Stimulated activated CD4-positive, alpha-beta T cell treated with anti-CD3 and anti-CD28 coated beads, Interleukin-2, amount 100 ng/mL, for 48 hours (primary cell): ENCODE measurements around the gene AHNAK.

Experiments
- DNase-seq, 2 donors: peaks; one replicate each; pipeline ENCODE4 v3.0.0-alpha.2; 2020

Gene AHNAK

DNA sequence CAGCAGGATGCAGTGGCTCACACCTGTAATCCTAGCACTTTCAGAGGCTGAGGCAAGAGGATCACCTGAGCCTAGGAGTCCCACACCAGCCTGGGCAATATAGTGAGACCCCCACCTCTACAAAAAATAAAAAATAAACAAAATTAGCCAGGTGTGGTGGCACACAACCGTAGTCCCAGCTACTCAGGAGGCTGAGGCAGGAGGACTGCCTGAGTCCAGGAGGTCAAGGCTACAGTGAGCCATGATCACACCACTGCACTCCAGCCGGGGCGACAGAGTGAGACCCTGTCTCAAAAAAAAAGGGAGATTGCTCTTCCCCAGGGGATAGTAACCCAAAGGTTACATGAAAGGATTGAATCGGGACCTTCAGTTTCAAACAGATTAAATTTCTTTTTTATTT is 54.0 kb downstream of the AHNAK start:
- no peak for DNase-seq

DNA sequence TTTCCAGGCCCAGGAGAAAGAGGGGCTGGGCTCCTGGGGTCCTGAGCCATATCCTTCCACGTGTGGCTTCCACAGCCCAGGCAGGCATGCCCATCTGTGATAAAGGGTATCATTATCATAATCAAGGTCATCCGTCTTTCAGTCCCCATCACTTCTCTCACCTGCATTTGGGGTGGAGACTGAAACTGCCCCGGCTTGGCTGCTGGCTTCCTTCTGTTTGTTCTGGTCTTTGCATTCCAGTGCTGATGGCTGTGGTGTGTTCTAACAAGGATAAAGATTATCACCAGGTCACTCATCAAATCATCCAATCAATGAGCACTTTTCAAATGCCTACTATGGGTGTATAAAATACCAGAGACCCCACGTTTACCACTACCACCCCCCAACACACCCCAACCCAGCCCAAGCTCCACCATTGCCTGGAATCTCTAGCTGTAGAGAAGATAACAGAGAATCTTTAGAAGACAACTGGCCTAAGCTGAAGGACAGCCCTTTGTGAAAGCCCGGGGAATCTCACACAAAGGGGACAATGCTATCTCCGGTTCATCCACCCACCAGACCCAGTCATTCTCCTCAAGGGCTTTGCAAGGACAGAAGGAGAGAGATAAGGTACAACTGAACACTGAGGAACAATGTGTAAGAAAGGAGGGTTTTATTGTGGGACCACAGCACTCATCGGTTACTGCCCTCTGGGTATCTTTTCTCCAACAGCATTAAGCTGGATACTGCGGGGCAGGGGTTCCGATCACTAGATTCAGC is 54.9 kb downstream of the AHNAK start:
- DNase-seq, result no peak

DNA sequence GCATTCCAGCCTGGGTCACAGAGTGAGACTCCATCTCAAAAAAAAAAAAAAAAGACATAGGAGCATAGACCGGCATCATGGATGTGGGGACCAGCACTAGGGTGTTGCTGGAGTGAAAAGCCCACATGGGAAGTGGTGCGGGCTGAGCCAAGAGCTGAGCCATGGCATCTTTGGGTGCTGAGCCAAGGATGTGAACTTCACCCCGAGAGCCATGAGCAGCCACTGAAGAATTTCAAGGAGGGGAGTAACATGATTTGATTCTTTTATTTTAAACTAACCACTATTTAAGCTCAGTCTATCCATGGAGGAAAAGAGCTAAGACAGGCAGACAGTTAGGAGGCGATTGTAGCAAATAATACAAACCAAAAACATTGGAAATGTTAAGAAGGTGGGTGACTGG is 57.4 kb downstream of the AHNAK start:
- no peak for DNase-seq

DNA sequence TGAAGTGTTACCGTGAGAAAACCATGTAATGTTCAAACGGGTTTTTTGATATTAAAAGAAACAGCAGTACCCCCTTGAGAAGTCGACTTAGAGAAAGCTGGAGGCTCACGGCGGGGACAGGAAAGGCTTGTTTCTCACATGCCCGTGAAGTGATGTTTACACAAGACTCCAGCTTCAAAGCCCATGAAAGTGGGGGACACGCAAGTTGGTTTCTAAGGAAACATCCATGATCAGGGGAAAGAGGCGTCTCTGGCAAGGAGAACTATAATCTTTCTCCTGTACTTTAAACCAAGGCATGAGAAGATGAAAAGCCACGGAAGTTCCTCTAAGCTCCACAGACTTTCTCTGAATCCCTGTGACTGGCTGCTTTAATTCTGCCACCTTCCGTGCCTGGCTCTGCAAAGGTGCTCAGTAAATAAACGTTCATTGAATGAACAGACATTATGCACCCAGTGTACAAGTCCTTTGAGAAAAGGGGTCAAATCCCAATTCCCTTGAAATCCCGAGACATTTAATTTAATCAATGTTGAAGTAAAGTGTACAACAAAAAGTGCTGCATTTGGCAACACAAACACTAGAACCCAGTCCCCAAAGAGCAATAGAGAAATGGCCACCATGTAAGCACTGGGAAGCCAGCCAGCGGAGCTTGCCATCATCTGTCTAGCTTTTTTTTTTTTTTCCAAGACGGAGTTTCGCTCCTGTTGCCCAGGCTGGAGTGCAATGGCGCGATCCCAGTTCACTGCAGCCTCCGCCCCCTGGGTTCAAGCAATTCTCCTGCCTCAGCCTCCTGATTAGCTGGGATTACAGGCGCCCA is 58.7 kb downstream of the AHNAK start:
- no peak for DNase-seq

DNA sequence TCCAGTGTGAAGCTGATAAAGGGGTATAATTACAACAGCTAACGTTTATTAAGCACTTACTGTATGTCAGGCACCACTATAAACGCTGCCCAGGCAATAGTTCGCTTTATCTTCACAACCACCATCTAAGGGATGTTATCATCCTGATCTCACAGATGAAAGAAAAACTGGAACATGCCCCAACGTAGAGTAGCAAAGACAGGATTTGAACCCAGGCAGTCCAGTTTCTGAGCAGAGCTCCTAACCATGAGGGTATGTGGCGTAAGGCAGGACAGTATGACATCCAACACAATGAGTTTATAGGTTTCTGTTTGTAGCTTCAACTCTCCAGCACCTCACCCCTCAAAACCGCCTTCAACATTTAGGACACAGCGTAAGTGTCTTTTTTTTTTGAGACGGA is 59.5 kb downstream of the AHNAK start:
- no peak for DNase-seq

DNA sequence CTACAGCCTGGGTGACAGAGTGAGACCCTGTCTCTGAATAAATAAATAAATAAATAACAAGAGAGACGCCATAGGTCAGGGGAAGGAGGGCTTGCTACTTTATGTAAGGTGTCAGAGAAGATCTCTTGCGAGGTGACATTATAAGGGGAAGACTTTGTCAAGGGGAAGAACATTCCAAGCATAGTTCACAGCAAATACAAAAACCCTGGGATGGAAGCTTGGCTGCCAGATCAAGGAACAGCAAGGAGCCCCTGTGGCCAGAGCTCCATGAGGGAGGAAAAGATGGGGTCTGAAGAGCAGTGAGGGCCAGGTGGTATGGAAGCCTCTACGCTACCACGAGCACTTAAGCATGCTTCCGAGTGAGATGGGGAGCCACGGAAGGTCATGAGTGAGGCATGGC is 62.3 kb downstream of the AHNAK start:
- no peak for DNase-seq

DNA sequence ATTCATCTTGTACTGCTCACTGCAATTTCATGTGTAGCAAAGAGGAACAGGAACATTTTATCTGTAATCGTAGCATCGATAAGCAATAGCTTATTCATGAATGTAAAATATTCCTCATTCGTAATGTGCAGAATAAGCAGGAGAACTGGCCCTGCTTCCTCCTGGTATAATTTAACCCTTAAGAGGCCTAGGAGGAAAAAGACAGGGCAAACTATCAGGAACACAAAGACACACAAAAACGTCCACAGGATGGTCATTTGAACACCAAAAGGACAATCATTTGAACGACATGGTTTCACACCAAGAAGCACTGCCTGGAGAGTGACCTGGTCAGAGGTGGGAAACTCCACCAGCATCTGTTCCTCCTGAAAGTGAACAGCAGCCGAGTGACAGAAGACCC is 63.9 kb downstream of the AHNAK start:
- no peak for DNase-seq

DNA sequence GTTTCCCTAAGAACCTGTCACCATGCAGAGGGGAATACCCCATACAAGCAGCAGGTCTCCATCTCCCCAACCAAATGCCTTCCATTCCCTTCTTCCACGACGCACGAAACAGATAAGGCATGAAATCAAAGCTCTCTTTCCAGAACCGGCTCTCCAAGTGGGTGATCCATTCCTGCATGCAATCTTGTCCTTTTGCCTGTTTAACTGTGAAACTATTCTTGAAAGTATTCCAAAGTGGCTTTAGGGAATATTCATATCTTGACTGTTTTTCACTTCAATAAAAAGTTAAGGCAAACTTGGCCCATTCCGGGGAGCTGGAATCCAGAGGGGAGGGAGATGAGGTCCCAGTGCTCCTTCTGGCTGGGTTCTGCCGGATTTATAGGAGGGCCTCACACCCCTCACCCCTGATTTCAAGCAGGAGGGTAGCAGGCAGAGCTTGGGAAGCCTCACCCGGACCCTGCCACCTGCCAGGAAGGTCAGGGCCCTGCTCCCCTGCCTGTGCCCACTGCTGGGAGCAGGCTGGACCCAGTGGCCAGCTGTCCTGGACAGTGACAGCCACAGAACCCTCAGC is 66.9 kb downstream of the AHNAK start:
- no peak for DNase-seq

DNA sequence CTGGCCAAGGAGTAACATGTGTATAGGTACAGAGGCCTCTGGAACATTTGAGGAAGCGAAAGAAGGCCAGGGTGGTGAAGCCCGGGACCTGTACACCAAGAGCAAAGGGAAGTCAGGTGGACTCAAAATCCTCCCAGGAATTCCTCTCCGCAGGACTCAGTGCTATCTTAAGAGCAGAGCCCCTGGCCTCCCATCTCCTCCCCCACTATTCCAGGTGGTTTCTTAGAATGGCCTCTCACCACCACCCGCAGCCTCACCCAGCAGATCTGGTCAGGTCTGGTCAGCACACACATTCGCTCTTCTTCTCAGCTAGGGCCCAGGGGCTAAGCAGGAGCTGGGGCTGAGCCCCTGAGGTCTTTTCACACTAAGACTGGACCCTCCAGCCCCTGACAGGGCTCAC is 68.7 kb downstream of the AHNAK start:
- DNase-seq, result no peak

DNA sequence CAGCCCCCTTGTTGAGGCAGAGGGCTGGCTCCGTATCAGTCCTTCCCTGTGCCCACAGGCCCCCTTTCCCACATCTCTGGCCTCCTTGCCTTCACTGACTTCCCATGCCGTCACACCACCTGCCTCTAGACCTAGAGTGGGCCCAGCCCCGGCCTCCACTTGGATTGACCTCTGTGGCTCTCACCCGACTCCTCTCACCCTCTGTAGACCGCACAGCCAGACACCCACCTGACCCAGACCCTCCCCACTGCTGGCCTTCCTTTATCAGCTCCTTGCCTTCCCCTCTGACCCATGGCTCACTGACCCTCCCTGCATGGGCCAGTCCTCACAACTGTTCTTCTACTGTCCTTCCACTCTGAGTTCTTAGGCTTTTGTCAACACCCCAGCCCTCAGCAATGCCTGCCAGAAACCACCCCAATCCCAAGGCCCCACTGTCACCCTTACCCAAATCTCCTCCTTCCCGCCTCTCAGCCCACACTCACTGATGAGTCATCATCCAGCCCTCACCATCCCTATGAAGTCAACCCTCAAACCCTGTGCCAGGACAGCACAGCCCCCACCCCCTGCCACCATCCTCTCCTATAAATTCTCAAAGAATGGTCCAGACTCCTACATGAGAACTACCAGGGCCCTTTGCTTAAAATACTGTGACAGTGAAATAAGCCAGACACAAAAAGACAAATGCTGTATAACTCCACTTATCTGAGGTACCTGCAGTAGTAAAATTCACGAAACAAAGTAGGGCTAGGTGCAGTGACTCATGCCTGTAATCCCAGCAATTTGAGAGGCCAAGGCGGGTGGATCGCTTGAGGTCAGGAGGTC is 74.3 kb downstream of the AHNAK start:
- DNase-seq, result no peak

DNA sequence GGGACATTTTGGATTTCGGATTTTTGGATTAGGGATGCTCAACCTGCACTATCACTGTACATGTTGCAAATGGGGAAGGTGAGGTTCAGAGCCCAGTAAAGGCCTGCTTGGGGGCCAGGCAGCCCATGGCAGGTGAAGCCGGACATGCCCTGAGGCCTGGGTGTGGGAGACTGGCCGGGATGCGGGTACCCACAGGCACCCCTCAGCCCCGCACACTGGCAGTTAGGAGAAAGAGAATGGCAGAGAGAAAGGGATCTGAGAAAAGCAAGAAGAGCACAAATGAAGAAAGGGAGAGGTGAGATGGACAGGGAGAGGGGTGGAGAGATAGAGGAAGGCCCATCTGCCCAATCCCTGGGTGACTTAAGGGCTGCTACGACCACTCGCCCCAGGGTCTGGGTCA is 75.0 kb downstream of the AHNAK start:
- DNase-seq, result no peak

DNA sequence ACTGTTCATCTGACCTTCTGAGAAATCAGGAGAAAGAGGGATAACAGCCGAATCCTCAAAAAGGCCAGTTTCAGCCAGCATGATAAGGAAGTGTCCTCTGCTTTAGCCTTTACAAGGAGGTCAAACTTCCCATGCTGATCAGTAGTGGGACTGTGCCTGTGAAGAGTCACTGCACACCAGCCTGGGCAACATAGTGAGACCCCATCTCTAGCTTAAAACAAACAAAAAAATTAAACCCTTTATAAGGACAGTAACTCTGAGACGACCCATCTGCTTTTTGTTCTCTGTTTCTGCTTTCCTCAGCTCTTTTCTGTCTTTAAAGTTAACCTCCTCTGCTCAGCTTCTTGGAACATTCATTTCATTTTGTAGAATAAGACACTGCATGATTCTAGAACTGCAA is 78.0 kb downstream of the AHNAK start:
- DNase-seq, result no peak

DNA sequence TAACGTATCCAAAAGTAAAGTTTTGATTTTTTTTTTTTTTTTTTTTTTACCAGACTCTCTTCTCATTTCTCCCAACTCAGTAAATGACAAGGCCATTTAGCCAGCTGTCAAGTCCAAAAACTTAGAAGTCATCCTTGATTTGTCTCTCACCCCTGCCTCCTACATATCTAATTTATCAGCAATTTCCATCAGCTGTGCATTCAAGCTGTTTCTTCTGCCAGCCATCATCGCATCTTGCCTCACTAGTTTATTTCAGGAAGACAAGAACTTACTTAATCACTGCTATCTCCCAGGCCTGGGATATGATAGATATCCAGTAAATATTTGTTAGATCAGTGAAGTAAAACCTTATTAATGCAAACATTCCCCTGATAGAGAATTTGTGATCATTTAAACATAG is 80.2 kb downstream of the AHNAK start:
- no peak for DNase-seq

DNA sequence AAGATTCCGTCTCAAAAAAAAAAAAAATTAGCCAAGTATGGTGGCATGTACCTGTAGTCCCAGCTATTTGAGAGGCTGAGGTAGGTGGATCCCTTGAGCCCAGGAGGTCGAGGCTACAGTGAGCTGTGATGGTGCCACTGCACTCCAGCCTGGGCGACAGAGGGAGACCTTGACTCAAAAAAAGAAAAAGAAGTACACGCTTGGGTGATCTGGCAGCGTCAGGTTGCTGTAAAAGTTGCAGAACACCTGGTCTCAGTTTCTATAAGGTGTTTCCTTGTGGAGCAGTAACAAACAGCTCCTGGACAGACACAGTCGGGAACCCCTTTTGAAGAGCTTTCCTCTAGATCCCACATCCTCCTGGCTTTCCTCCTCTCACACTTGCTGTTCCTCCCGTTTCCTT is 82.0 kb downstream of the AHNAK start:
- DNase-seq, result no peak

DNA sequence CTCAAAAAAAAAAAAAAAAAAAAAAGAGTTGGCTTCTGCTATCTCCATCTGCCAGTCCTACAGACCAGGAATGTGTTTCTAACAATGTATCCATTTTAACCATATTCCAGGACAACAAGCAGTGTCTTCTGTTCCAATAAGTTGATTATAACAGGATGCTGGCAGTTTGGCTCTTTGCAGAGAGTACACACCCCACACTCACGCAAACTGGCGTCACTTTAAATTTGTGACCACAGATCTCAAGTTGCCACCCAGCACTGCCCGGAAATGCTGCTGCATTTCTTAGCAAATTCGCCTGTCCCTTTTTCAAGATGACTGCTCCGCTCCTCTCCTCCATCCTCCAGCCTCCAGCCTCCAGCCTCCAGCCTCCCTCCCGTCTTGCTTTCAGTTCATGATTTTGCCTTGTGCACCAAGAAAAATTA is 83.5 kb downstream of the AHNAK start:
- DNase-seq, result no peak

DNA sequence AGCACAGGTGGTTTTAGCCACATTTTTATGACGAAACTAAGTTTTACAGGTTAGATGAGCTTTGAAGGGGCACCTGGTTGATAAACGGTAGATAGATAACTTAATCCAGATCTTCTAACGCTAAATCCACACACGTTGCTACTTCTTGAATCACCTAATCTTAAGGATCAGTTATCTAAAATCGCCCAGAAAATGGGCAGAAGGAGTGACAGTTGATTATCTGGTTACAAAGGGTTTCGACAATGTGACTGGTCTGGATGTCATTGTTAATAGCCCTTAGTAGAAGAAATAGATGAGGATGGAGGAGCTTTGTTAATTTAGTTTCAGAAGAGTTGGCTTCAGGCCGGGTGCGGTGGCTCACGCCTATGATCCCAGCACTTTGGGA is 84.1 kb downstream of the AHNAK start:
- DNase-seq, result no peak

DNA sequence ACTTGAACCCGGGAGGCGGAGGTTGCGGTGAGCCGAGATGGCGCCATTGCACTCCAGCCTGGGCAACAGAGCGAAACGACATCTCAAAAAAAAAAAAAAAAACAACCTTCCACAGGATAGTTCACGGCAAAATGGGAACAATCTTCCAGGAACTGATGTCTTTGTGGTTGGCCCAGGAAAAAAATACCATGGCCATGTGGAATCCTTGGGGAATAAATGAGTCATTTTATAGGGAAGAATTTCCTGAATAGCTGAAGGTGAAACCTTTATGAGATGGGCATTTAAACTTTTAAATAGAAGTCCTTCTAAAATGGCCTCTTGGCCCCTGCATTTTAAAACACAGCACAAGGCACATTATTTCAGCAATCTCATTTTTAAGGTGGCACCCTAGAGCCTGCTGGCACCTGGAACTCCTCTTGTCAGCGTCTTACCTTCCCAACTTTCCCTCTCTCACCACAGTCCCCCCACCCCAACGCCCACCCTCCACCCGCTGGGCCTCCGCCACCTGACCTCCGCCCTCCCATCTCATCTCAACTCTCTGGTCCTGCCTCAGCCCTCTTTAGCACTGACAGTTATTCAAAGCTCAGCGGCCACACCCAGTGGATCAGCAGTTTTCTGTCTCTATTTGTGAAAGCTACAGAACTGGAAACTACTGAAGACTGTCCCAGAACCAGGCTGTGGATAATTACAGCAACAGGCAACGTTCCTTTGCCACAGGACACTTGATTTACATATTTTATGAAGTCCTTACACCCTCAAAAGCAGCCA is 84.7 kb downstream of the AHNAK start:
- DNase-seq, result no peak

DNA sequence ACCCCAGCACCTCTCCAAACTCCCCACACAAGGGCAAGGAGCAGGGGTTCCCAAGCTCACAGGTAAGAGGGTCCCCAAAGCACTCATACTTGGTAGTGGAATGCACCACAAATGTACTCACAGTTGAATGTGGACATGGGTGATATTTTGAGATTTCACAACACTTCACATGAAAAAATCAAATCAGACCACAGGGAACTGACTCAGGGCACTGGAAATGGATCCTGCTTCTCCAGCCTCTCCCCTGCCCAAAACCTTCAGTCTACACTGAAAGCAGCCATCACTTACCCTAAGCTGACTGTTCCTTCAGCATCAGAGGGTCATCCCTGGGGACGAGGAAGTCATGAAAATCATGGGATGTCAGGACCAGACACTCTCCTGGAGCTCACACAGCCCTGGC is 87.5 kb downstream of the AHNAK start:
- DNase-seq, result no peak

DNA sequence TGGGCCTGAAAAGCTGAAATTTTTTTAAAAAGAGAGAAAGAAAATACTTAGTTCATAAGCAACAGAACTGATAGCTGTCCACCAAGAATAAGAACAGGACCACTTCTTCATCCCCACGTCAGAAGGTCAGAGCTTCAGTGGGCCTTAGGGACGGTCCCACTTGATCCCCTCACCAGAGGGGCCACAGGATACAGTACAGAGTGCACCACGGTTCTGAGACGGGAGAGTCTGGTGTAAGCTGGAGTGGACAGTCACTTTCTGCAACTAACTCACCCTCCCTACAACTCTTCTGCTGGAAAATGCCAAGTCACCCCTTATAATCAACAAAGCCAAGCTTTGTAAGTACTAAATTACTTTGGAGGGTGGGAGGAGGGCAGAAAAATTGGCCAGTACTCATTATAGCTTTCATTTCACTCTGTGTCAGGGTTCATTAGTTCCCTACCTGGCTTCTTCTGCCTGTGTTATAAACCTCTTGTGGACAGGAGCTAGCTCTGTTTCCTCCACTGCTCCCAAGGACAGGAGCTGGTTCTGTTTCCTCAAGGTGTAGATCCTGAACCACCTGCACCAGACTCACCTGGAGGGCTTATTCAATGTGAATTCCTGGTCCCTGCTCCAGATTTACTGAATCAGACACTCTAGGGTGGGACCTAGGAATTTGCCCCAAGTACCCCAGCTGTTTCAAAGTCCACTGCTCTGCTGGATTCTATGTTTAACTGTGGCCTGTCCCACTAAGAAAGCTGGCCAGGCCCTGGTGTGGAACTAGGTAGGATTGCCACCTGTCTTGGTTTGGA is 88.2 kb downstream of the AHNAK start:
- DNase-seq, result no peak

DNA sequence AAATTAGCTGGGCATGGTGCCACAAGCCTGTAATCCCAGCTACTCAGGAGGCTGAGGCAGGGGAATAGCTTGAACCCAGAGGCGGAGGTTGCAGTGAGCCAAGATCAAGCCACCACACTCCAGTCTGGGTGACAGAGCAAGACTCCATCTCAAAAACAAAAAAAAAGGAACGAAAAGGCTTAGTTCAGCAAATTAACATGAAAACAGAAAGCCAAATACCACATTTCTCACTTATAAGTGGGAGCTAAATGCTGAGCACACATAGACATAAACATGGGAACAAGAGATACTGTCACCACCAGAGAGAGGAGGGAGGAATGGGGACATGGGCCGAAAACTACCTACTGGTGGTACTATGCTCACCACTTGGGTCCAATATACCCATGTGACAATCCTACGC is 89.1 kb downstream of the AHNAK start:
- no peak for DNase-seq

DNA sequence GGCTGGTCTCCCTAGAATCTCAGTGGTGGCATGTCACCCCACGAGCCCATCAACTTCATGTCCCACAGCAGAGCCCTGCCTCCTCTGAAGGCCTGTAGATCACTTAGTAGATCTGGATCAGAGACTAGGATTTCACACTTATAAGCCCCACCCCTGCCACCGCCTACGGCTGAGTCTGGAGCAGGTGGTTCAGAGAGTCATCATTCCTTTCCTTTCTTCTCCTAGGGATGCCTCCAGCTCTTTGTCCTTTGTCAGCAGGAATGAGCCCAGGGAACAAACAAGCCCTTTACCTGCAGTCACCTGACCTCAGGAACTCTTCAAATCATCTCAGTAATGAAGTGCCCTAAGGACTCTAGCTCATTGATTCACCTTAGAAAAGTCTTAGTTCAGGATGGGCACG is 90.0 kb downstream of the AHNAK start:
- DNase-seq, result no peak
